ENCODE measurements around the gene CTCFL. TPM values are rescaled to one million over a fixed set of nuclear protein-coding genes. Genes with fewer than 3 reads are reported as not detected.

CTCFL gene
- total and polyA plus RNA-seq, 8 donors = not detected

DNA sequence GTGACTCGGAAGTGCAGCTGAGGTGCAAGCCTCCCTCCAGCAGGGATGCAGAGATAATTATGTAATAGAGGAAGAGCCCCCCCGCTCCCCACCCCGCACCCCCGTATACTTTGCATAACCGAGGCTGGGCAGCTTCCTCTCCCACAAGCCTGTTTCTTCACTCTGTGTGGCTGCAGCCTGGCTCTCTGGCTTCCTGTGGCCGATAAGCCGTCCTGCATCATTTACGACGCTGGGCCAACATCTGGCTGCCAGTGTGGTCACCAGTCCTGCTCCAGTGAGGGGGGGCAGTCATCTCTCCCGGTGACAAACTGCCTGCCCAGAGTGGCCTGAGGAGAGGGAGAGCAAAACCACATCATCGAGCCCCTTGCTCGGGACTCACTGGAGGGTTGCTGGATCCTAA is 74.5 kb downstream of the CTCFL start:
- H3K4me3 ChIP-seq = no peak overlapping the region
- intact Hi-C loops (cut with DNase I; ENCODE audit: low total_unique reads) = no loop called here
- peaks cover 0 to 36% (median 15%) of the 10 kb centered on the region in 4 donors for H3K4me1 ChIP-seq
- WGBS, 5 donors = 18 to 38% (median 29%) methylated on average over 11 to 12 of the region's 12 CpGs
- peaks cover 0 to 5% (median 0%) of the 10 kb centered on the region in 3 donors for H3K27me3 ChIP-seq
- H3K27ac ChIP-seq = peak overlapping the region in 4 of 5 donors; percentile 15 to 68 (median 51)
- TF ChIP-seq POLR2A (IDR thresholded peaks at IDR 0.05) = no peak
- no peak for TF ChIP-seq POLR2AphosphoS5 (IDR thresholded peaks at IDR 0.05)
- TF ChIP-seq, protein P1, sequence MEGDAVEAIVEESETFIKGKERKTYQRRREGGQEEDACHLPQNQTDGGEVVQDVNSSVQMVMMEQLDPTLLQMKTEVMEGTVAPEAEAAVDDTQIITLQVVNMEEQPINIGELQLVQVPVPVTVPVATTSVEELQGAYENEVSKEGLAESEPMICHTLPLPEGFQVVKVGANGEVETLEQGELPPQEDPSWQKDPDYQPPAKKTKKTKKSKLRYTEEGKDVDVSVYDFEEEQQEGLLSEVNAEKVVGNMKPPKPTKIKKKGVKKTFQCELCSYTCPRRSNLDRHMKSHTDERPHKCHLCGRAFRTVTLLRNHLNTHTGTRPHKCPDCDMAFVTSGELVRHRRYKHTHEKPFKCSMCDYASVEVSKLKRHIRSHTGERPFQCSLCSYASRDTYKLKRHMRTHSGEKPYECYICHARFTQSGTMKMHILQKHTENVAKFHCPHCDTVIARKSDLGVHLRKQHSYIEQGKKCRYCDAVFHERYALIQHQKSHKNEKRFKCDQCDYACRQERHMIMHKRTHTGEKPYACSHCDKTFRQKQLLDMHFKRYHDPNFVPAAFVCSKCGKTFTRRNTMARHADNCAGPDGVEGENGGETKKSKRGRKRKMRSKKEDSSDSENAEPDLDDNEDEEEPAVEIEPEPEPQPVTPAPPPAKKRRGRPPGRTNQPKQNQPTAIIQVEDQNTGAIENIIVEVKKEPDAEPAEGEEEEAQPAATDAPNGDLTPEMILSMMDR (IDR thresholded peaks at IDR 0.05) = no peak
- TF ChIP-seq EP300 (IDR thresholded peaks at IDR 0.05) = no peak
- DNase-seq = peak; percentile 51
- H3K9me3 ChIP-seq = no peaks in the 10 kb centered on the region
- H3K36me3 ChIP-seq = no peaks in the 10 kb centered on the region

DNA sequence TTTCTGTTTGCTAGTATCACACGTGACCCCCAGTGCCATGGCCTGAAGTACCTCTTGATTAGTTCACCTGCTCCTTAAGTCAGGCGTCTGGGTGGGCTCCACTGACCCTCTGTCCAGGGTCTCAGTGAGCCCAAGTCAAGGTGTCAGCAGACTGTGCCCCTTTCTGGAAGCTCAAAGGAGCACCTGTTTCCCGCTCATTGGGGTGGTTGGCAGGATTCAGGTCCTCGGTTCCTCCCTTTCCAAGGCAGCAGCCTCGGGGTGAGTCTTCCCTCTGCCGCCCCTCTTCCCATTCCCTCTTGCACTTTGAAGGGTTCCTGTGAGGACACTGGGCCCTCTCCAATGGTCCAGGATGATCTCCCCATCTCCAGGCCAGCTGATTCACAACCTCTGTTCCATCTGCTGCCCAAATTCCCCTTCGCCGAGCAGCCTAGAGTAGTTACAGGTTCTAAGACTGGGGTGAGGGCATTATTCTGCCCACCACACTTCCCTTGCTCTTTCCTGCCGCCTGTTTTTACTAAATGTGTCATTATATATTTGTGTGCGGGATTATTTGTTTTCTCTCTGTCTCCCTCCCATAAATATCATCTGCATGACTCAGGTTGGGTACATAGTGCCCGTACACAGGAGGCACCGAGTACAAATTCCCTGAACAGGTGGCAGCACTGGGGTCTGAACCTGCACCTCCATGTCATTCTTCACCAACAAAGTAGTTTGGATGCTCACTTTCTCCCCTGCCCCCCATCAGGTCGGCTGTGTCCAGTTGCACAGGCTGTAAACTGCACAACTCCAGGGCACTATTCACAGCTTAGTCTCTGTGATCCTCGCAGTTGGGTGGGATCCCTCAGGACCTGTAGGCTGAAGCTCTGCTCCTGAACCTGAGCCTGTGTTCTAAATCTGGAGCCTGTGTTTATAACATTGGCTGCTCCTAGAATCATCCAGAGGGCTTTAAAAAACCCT is 75.3 kb downstream of the CTCFL start:
- TF ChIP-seq, protein P1 (IDR thresholded peaks at IDR 0.05) = no peak
- TF ChIP-seq POLR2A (IDR thresholded peaks at IDR 0.05) (no peak), POLR2AphosphoS5 (IDR thresholded peaks at IDR 0.05) (no peak), EP300 (IDR thresholded peaks at IDR 0.05) (no peak)
- H3K27me3 ChIP-seq = peaks cover 0 to 5% (median 0%) of the 10 kb centered on the region in 3 donors
- no peaks in the 10 kb centered on the region for H3K9me3 ChIP-seq
- WGBS, 5 donors = 71 to 79% (median 78%) methylated on average over 14 of the region's 14 CpGs
- H3K36me3 ChIP-seq = no peaks in the 10 kb centered on the region
- H3K27ac ChIP-seq = peak overlapping the region in 3 of 5 donors; percentile 50 to 68 (median 52)
- H3K4me1 ChIP-seq = peaks cover 0 to 36% (median 16%) of the 10 kb centered on the region in 4 donors
- no peak overlapping the region for H3K4me3 ChIP-seq
- intact Hi-C loops (cut with DNase I; ENCODE audit: low total_unique reads) = no loop called here
- DNase-seq = no peak

DNA sequence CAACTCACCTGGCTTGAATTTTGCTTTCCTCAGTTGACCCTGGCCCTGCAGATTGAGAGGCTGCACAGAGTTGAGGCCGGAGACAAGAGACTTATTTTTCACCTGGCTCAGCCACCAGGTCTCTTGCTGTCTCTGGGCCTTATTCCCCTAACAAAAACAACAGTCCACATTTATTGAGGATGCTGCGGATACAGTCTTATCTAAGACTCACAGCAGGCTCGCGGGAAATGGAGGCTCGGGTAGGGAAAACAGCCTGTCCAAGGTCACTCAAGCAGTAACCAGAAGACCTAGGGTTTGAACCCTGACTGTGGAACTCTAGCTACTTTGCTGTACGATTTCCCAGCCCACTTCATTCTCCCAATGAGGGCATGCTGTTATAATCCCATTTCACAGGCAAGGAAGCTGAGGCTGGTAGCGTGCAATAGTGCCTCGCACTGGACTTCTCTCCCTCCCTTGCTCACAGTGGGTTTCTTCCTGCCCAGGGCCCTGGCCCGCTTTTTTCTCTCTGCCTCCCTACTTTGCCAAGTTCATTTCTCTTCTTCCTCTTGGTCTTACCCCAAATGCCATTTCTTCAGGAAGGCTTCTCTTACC is 76.1 kb downstream of the CTCFL start:
- no peak for DNase-seq
- Histone ChIP-seq H3K4me3 (no peak overlapping the region), H3K27me3 (peaks cover 0 to 5% (median 0%) of the 10 kb centered on the region in 3 donors), H3K9me3 (no peaks in the 10 kb centered on the region), H3K36me3 (no peaks in the 10 kb centered on the region), H3K4me1 (peaks cover 0 to 36% (median 20%) of the 10 kb centered on the region in 4 donors), H3K27ac (no peak overlapping the region)
- WGBS, 5 donors = 88 to 95% (median 91%) methylated on average over 9 of the region's 9 CpGs
- intact Hi-C loops (cut with DNase I; ENCODE audit: low total_unique reads) = no loop called here
- TF ChIP-seq EP300 (IDR thresholded peaks at IDR 0.05) (no peak), POLR2AphosphoS5 (IDR thresholded peaks at IDR 0.05) (no peak), POLR2A (IDR thresholded peaks at IDR 0.05) (no peak)
- TF ChIP-seq, protein P1 (IDR thresholded peaks at IDR 0.05) = no peak

Other genes starting within 250 kb of the CTCFL start
- not detected for gene SPO11, start 195.3 kb downstream of the CTCFL start, total RNA-seq
- gene SPO11, start 195.3 kb downstream of the CTCFL start, polyA plus RNA-seq = not detected
- gene RAE1, start 173.9 kb downstream of the CTCFL start, total RNA-seq = 10 to 100 TPM in 4 of 5 donors, 1 to 10 TPM in 1; 6.4 to 65.6 (median 16.7) TPM
- 10 to 100 TPM; 11.3 to 14.2 (median 12.1) TPM for gene RAE1, start 173.9 kb downstream of the CTCFL start, polyA plus RNA-seq
- gene RBM38, start 133.7 kb downstream of the CTCFL start, total RNA-seq = 10 to 100 TPM in 4 of 5 donors, 1 to 10 TPM in 1; 5.3 to 37.8 (median 13.6) TPM
- 10 to 100 TPM; 15.8 to 25.2 (median 17.0) TPM for gene RBM38, start 133.7 kb downstream of the CTCFL start, polyA plus RNA-seq
- 100 to 1,000 TPM in 1 of 5 donors, 10 to 100 TPM in 2, under 1 TPM in 2; 0.43 to 311 (median 10.5) TPM for gene PCK1, start 36.0 kb upstream of the CTCFL start, total RNA-seq
- gene PCK1, start 36.0 kb upstream of the CTCFL start, polyA plus RNA-seq = under 1 TPM; 0.12 to 0.76 (median 0.43) TPM
- gene ZBP1, start 95.3 kb upstream of the CTCFL start, total RNA-seq = not detected
- gene ZBP1, start 95.3 kb upstream of the CTCFL start, polyA plus RNA-seq = under 1 TPM in 2 of 3 donors, not detected in 1; 0.37 to 0.60 TPM
- gene PMEPA1, start 184.9 kb upstream of the CTCFL start, total RNA-seq = 10 to 100 TPM in 2 of 5 donors, 1 to 10 TPM in 2, not detected in 1; 5.3 to 17.2 (median 10.7) TPM
- gene PMEPA1, start 184.9 kb upstream of the CTCFL start, polyA plus RNA-seq = 10 to 100 TPM in 1 of 3 donors, 1 to 10 TPM in 2; 5.3 to 12.5 (median 5.4) TPM